Measurements from ENCODE around the gene MCHR1.
"Not testable (repeated sequence)": the region's sequence is repeated elsewhere in the genome, so short reads cannot be mapped to it uniquely, and the experiment has no call there.

The MCHR1 gene

GRCh38 chr22:40691532-40691931 is 12.2 kb downstream of the MCHR1 start:
- no peak for DNase-seq (ENCODE audit: low spot score)

GRCh38 chr22:40694411-40694810 is 15.1 kb downstream of the MCHR1 start:
- no peak for DNase-seq (ENCODE audit: low spot score)

- no peak for DNase-seq (ENCODE audit: low spot score)
Observed at GRCh38 chr22:40701274-40701673, 22.0 kb downstream of the MCHR1 start.

- no peak for DNase-seq (ENCODE audit: low spot score)
Observed at GRCh38 chr22:40703174-40703573, 23.9 kb downstream of the MCHR1 start.

- DNase-seq (ENCODE audit: low spot score), result no peak
Observed at GRCh38 chr22:40703736-40704135, 24.5 kb downstream of the MCHR1 start.

- no peak for DNase-seq (ENCODE audit: low spot score)
Observed at GRCh38 chr22:40705918-40706682, 26.8 kb downstream of the MCHR1 start.

GRCh38 chr22:40707154-40707553 is 27.9 kb downstream of the MCHR1 start:
- no peak for DNase-seq (ENCODE audit: low spot score)

- DNase-seq (ENCODE audit: low spot score), result no peak
Observed at GRCh38 chr22:40708177-40708576, 28.9 kb downstream of the MCHR1 start.

- DNase-seq (ENCODE audit: low spot score), result no peak
Observed at GRCh38 chr22:40709752-40710413, 30.6 kb downstream of the MCHR1 start.

- DNase-seq (ENCODE audit: low spot score), result no peak
Observed at GRCh38 chr22:40712311-40712710, 33.0 kb downstream of the MCHR1 start.

- DNase-seq (ENCODE audit: low spot score), result peak; percentile 32
Observed at GRCh38 chr22:40714499-40715337, 35.4 kb downstream of the MCHR1 start.

- no peak for DNase-seq (ENCODE audit: low spot score)
Observed at GRCh38 chr22:40716116-40716515, 36.8 kb downstream of the MCHR1 start.

- not testable (repeated sequence) for DNase-seq (ENCODE audit: low spot score)
Observed at GRCh38 chr22:40717657-40718056, 38.4 kb downstream of the MCHR1 start.

GRCh38 chr22:40718250-40719204 is 39.2 kb downstream of the MCHR1 start:
- DNase-seq (ENCODE audit: low spot score), result no peak

- DNase-seq (ENCODE audit: low spot score), result no peak
Observed at GRCh38 chr22:40719599-40719998, 40.3 kb downstream of the MCHR1 start.

GRCh38 chr22:40720156-40720537 is 40.9 kb downstream of the MCHR1 start:
- DNase-seq (ENCODE audit: low spot score), result not testable (repeated sequence)

GRCh38 chr22:40720538-40721256 is 41.4 kb downstream of the MCHR1 start:
- no peak for DNase-seq (ENCODE audit: low spot score)

- no peak for DNase-seq (ENCODE audit: low spot score)
Observed at GRCh38 chr22:40721266-40721665, 42.0 kb downstream of the MCHR1 start.

GRCh38 chr22:40723396-40723933 is 44.2 kb downstream of the MCHR1 start:
- no peak for DNase-seq (ENCODE audit: low spot score)

GRCh38 chr22:40726514-40726913 is 47.2 kb downstream of the MCHR1 start:
- no peak for DNase-seq (ENCODE audit: low spot score)

Data from HuH-7 (cell line).